Cardiac muscle cell (in vitro differentiated cells and primary cell): ENCODE data around the gene RAP1A. TPM values are rescaled to one million over a fixed set of nuclear protein-coding genes. Genes with fewer than 3 reads are reported as not detected.

Experiments
- DNase-seq, 2 donors: peaks; one replicate each; pipeline versions ENCODE4 v3.0.0 to v3.0.0-alpha.2; 2010 to 2017; ENCODE audit warnings: low read depth in 1 of 2, low spot score in 1 of 2
- H3K27ac ChIP-seq: fragments of 200-600 bp; sonication (generic); 2 replicates; pipeline ENCODE4 v1.5.1; 2016
- H3K27me3 ChIP-seq: fragments of 200-600 bp; sonication (generic); 2 replicates; pipeline ENCODE4 v1.6.0; 2016; ENCODE audit warnings: control low read depth
- H3K36me3 ChIP-seq: fragments of 200-600 bp; sonication (generic); 2 replicates; pipeline ENCODE4 v1.5.1; 2016; ENCODE audit warnings: control low read depth
- H3K4me1 ChIP-seq: fragments of 200-600 bp; sonication (generic); 2 replicates; pipeline ENCODE4 v1.8.1; 2017; ENCODE audit warnings: low read depth, mild to moderate bottlenecking, mixed run types
- H3K4me3 ChIP-seq: fragments of 200-600 bp; sonication (generic); 2 replicates; pipeline ENCODE4 v1.5.1; 2016; ENCODE audit warnings: mild to moderate bottlenecking
- H3K9me3 ChIP-seq: fragments of 200-600 bp; sonication (generic); 2 replicates; pipeline ENCODE4 v1.5.1; 2017; ENCODE audit warnings: low read depth, mild to moderate bottlenecking, control low read depth
- CTCF ChIP-seq: IDR thresholded peaks from 2 replicates; pipeline ENCODE4 v1.5.1; 2012; ENCODE audit warnings: low read depth, mild to moderate bottlenecking, low read length
- polyA plus RNA-seq: library from polyadenylated mRNA; unstranded; fragments of >200 nt; fragmentation: Nextera tagmentation; extraction: Ambion mirVana; gene quantifications from 2 replicates; pipeline ENCODE4 v1.2.1, GENCODE V29; 2016
- total RNA-seq: library from RNA; depleted of rRNA; stranded (reverse); fragments of >200 nt; gene quantifications from 2 replicates; pipeline ENCODE4 v1.2.3, GENCODE V29; 2016

RAP1A gene
- total and polyA plus RNA-seq, 2 experiments from 2014 or later = 13.5 to 18.3 TPM

GRCh38 chr1:111723871-111724270 lies 104.3 kb downstream of the RAP1A start:
- no peak for DNase-seq
- H3K4me3 ChIP-seq = no peak overlapping the region
- H3K27ac ChIP-seq = no peak overlapping the region
- no peaks in the 10 kb centered on the region for H3K27me3 ChIP-seq
- no peaks in the 10 kb centered on the region for H3K9me3 ChIP-seq
- peaks cover 4% of the 10 kb centered on the region for H3K36me3 ChIP-seq
- H3K4me1 ChIP-seq = peaks cover 10% of the 10 kb centered on the region
- TF ChIP-seq CTCF = no peak

DNA sequence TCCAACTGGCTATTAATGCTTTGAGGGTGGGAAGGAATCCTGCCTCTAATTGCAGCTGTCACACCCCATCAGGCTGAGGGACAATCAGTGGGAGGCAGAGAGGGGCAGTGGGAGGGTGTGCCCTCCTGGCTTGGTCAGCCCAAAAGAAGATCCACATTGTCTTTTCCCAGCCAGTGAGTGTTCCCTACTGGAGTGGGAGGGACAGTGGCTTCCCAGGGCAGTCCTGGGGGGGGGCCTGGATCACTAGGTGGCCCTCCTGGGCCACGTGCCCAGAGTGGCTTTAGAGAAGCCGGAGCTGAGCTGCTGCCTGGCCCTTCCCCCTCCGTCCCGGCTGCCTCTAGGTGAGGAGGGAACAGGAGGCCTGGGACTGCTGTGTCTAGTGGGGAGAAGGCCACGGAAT lies 105.6 kb downstream of the RAP1A start:
- Histone ChIP-seq H3K4me3 (no peak overlapping the region), H3K4me1 (peaks cover 24% of the 10 kb centered on the region), H3K9me3 (no peaks in the 10 kb centered on the region), H3K27ac (peak overlapping the region; percentile 66), H3K27me3 (no peaks in the 10 kb centered on the region), H3K36me3 (peaks cover 4% of the 10 kb centered on the region)
- no peak for TF ChIP-seq CTCF
- DNase-seq = peak in 1 of 2 donors; percentile 43

DNA sequence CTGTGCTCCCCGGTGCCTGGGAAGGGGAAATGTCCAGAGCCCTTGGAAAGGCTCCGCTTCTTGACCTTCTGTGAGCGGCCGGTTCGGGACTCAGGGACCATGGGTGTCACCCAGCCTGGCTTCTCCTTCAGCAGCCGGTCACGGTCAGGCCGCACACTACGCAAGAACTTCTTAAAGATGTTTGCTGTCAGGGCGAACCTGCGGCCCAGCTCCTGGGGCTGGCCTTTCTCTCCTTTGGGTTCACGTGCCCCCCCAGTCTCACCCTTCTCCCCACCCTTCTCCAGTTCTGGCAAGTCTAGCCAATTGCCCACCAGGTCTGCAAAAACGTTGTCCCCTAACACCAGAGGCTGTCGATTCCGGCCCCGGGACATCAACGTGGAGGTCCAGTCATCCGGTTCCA lies 107.5 kb downstream of the RAP1A start:
- Histone ChIP-seq H3K27me3 (no peaks in the 10 kb centered on the region), H3K4me3 (no peak overlapping the region), H3K27ac (peak overlapping the region; percentile 39), H3K4me1 (peaks cover 30% of the 10 kb centered on the region), H3K9me3 (no peaks in the 10 kb centered on the region), H3K36me3 (peaks cover 4% of the 10 kb centered on the region)
- no peak for TF ChIP-seq CTCF
- no peak for DNase-seq

DNA sequence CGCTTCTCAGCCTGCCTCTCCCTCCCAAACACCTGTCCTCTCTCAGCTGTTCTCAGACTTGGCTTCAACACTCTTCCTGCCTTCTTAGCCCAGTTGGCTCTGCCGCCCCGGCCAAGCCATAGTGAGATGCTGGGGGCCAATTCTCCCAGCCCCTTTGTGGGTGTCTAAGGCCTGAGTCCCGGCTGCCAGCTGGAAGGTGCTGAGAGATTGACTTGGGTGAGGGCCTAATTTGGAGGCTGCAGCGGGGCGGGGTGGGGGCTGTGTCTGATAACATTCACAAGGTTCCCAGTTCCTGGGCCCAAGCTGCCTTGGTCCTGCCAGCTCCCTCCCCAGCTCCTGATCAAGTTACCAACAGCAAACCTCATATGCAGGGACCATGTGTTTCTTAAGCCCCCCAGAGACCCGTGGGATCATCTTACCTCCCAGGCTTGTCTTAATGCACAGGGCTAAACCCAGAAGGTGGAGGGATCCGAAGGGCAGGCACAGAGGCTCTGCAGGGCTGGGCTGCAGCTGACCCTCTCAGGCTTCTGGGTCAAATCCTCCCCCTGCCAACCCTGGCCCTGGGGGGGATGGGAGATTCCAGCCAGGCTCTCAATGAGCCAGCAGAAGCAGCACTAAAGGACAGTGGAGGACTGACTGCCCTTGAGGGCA lies 109.8 kb downstream of the RAP1A start:
- no peak for TF ChIP-seq CTCF
- peak overlapping the region; percentile 85 for H3K27ac ChIP-seq
- H3K27me3 ChIP-seq = no peaks in the 10 kb centered on the region
- H3K4me3 ChIP-seq = no peak overlapping the region
- no peaks in the 10 kb centered on the region for H3K9me3 ChIP-seq
- DNase-seq = peak in 1 of 2 donors; percentile 50
- H3K4me1 ChIP-seq = peaks cover 30% of the 10 kb centered on the region
- peaks cover 4% of the 10 kb centered on the region for H3K36me3 ChIP-seq

- Histone ChIP-seq H3K9me3 (no peaks in the 10 kb centered on the region), H3K27me3 (no peaks in the 10 kb centered on the region), H3K4me3 (no peak overlapping the region), H3K27ac (peak overlapping the region; percentile 85), H3K4me1 (peaks cover 24% of the 10 kb centered on the region), H3K36me3 (peaks cover 4% of the 10 kb centered on the region)
- peak in 1 of 2 donors; percentile 24 for DNase-seq
- no peak for TF ChIP-seq CTCF
Measured at GRCh38 chr1:111729946-111730681, 110.5 kb downstream of the RAP1A start.
